HG02943 (cell line): Measurements from ENCODE around the gene IGLL1.
"Not testable (repeated sequence)": the region's sequence is repeated elsewhere in the genome, so short reads cannot be mapped to it uniquely, and the experiment has no call there.

ENCODE experiments used
- ATAC-seq: cut with Tn5 transposase; IDR thresholded peaks from one replicate; pipeline ENCODE4 v1.9.1; 2021; ENCODE audit warnings: mild to moderate bottlenecking, low read depth, moderate library complexity; ENCODE audit not compliant: unreplicated experiment

IGLL1 gene

GRCh38 chr22:23591846-23592245 lies 11.8 kb upstream of the IGLL1 start:
- no peak for ATAC-seq

GRCh38 chr22:23591201-23591791 lies 11.2 kb upstream of the IGLL1 start:
- no peak for ATAC-seq

- ATAC-seq: no peak
Measured at GRCh38 chr22:23583836-23584235, 3.7 kb upstream of the IGLL1 start.

GRCh38 chr22:23583153-23583552 lies 3.1 kb upstream of the IGLL1 start:
- ATAC-seq: no peak

- no peak for ATAC-seq
Measured at GRCh38 chr22:23581260-23581650, 1.2 kb upstream of the IGLL1 start.

- ATAC-seq: no peak
Measured at GRCh38 chr22:23580576-23581259, 628 bp upstream of the IGLL1 start.

- ATAC-seq: no peak
Measured at GRCh38 chr22:23579280-23579679, 810 bp downstream of the IGLL1 start.

- ATAC-seq: no peak
Measured at GRCh38 chr22:23578306-23578705, 1.8 kb downstream of the IGLL1 start.

GRCh38 chr22:23576681-23577080 lies 3.4 kb downstream of the IGLL1 start:
- ATAC-seq: no peak

- no peak for ATAC-seq
Measured at GRCh38 chr22:23575601-23576000, 4.5 kb downstream of the IGLL1 start.

- ATAC-seq: no peak
Measured at GRCh38 chr22:23574877-23575276, 5.2 kb downstream of the IGLL1 start.

- no peak for ATAC-seq
Measured at GRCh38 chr22:23574371-23574811, 5.7 kb downstream of the IGLL1 start.

- not testable (repeated sequence) for ATAC-seq
Measured at GRCh38 chr22:23573701-23574235, 6.3 kb downstream of the IGLL1 start.

GRCh38 chr22:23573106-23573505 lies 7.0 kb downstream of the IGLL1 start:
- ATAC-seq: not testable (repeated sequence)

- no peak for ATAC-seq
Measured at GRCh38 chr22:23571486-23571885, 8.6 kb downstream of the IGLL1 start.

GRCh38 chr22:23570681-23571080 lies 9.4 kb downstream of the IGLL1 start:
- no peak for ATAC-seq

GRCh38 chr22:23569716-23570115 lies 10.4 kb downstream of the IGLL1 start:
- ATAC-seq: no peak

- ATAC-seq: no peak
Measured at GRCh38 chr22:23569291-23569690, 10.8 kb downstream of the IGLL1 start.

- ATAC-seq: no peak
Measured at GRCh38 chr22:23566705-23567475, 13.2 kb downstream of the IGLL1 start.

GRCh38 chr22:23565915-23566704 lies 14.0 kb downstream of the IGLL1 start:
- no peak for ATAC-seq
